CD4-positive, alpha-beta T cell (primary cell): ENCODE measurements around the gene LILRA5. TPM values are rescaled to one million over a fixed set of nuclear protein-coding genes. Genes with fewer than 3 reads are reported as not detected.
"Not testable (repeated sequence)": the region's sequence is repeated elsewhere in the genome, so short reads cannot be mapped to it uniquely, and the experiment has no call there.

Experiments used
- ATAC-seq: fragments of 200-7000 bp; cut with Tn5 transposase; one replicate; pipeline ENCODE4 v1.10.0; 2022; ENCODE audit warnings: mild to moderate bottlenecking; ENCODE audit not compliant: poor library complexity
- CTCF ChIA-PET: fragments of 350-600 bp; sonication (Branson Sonifier 250); formaldehyde crosslinking; loops from one replicate; lab custom pipeline; 2021; ENCODE audit warnings: antibody characterized with exemption, inconsistent platforms; lab: Charles Lee
- POLR2A ChIA-PET: fragments of 350-600 bp; sonication (Branson Sonifier 250); formaldehyde crosslinking; loops from one replicate; lab custom pipeline; 2021; ENCODE audit warnings: antibody characterized with exemption, inconsistent platforms; lab: Charles Lee
- DNase-seq, 14 experiments: peaks; one replicate each; pipeline ENCODE4 v3.0.0-alpha.2; 2013 to 2020; ENCODE audit warnings: mixed read lengths in 2 of 14
- H3K27ac ChIP-seq, 2 donors: one replicate each; pipeline versions ENCODE4 v1.5.1 to v1.7.0; 2013; ENCODE audit warnings: low read length in 2 of 2, low read depth in 1 of 2, mild to moderate bottlenecking in 1 of 2
- H3K27me3 ChIP-seq, 2 experiments: 1 replicate in 1 of 2; 2 replicates in 1 of 2; pipeline versions ENCODE4 v1.6.1 to v1.7.0; 2013; ENCODE audit warnings: low read length in 2 of 2, control low read depth in 1 of 2, mild to moderate bottlenecking in 1 of 2, moderate library complexity in 1 of 2; ENCODE audit not compliant: insufficient read depth in 2 of 2, control insufficient read depth in 1 of 2
- H3K36me3 ChIP-seq: one replicate; pipeline ENCODE4 v1.6.1; 2013; ENCODE audit warnings: low read length, control low read depth; ENCODE audit not compliant: insufficient read depth
- H3K4me1 ChIP-seq: one replicate; pipeline ENCODE4 v1.6.1; 2013; ENCODE audit warnings: low read length, control low read depth; ENCODE audit not compliant: insufficient read depth
- H3K4me3 ChIP-seq: one replicate; pipeline ENCODE4 v1.5.1; 2013; ENCODE audit warnings: mild to moderate bottlenecking, low read length, moderate library complexity
- H3K9me3 ChIP-seq, 2 experiments: 1 replicate in 1 of 2; 2 replicates in 1 of 2; pipeline versions ENCODE4 v1.6.1 to v1.7.0; 2013; ENCODE audit warnings: low read length in 2 of 2, mild to moderate bottlenecking in 2 of 2, control low read depth in 1 of 2, moderate library complexity in 1 of 2; ENCODE audit not compliant: control insufficient read depth in 1 of 2, insufficient read depth in 1 of 2
- H3K27ac Mint-ChIP-seq: one replicate; pipeline ENCODE4 v1.8.0; 2020; ENCODE audit warnings: mixed read lengths
- H3K27me3 Mint-ChIP-seq: one replicate; pipeline ENCODE4 v1.8.0; 2021; ENCODE audit warnings: mixed read lengths
- H3K36me3 Mint-ChIP-seq: one replicate; pipeline ENCODE4 v1.8.0; 2021; ENCODE audit warnings: low read depth, mixed read lengths
- H3K4me1 Mint-ChIP-seq: one replicate; pipeline ENCODE4 v1.8.0; 2021; ENCODE audit warnings: low read depth, mixed read lengths
- H3K4me3 Mint-ChIP-seq: one replicate; pipeline ENCODE4 v1.8.0; 2020; ENCODE audit warnings: mild to moderate bottlenecking, mixed read lengths
- H3K9me3 Mint-ChIP-seq: one replicate; pipeline ENCODE4 v1.8.0; 2020; ENCODE audit warnings: mixed read lengths
- CTCF ChIP-seq: fragments of 200-600 bp; IDR thresholded peaks from one replicate; pipeline ENCODE4 v1.8.0; 2022; ENCODE audit warnings: antibody characterized with exemption, mild to moderate bottlenecking
- intact Hi-C, 2 experiments: fragments of 100-400 bp; cut with DNase I in 1 of 2; cut with micrococcal nuclease in 1 of 2; formaldehyde crosslinking; loops; one replicate each; pipeline versions ENCODE4 v1.15.1 to v1.9.0; 2023 to 2025; cut with DNase I, micrococcal nuclease
- total RNA-seq, 174 experiments: library from RNA in 2 of 174; stranded (reverse) in 2 of 174; gene quantifications; one replicate each; pipeline ENCODE4 v1.2.3 and lab custom pipeline; 2021 to 2026

Gene LILRA5
- total RNA-seq, 2 experiments from 2014 or later: 1.5 TPM

- Mint-ChIP-seq H3K4me3 (no peak within 1 kb of the TSS), H3K4me1 (peaks cover 5% of the 10 kb centered on the region), H3K27ac (no peak within 1 kb of the TSS), H3K9me3 (no peaks in the 10 kb centered on the region), H3K36me3 (no peaks in the 10 kb centered on the region), H3K27me3 (peaks cover 50% of the 10 kb centered on the region)
- no peak for TF ChIP-seq CTCF
- Histone ChIP-seq H3K4me3 (peak within 1 kb of the TSS; percentile 29), H3K9me3 (no peaks in the 10 kb centered on the region), H3K27me3 (peaks cover 7 to 9% of the 10 kb centered on the region in 2 experiments), H3K36me3 (no peaks in the 10 kb centered on the region), H3K27ac (no peak within 1 kb of the TSS), H3K4me1 (peaks cover 2% of the 10 kb centered on the region)
- ChIA-PET POLR2A (no interaction called here), CTCF (no interaction called here)
- ATAC-seq: no peak
- intact Hi-C loops: no loop called here
- DNase-seq: peak in 2 of 14 experiments; percentile 34 to 38
Measured at GRCh38 chr19:54281007-54281728, 31.8 kb downstream of the LILRA5 start, which contains the start of gene LILRB2. Gene LILRB2, minus strand, starts transcription at chr19:54281110. Its CDS starts 614 bp downstream, at chr19:54280496.

GRCh38 chr19:54280441-54280840 is 32.5 kb downstream of the LILRA5 start:
- intact Hi-C loops, H3K36me3 ChIP-seq, H3K27ac Mint-ChIP-seq, H3K36me3 Mint-ChIP-seq, H3K9me3 ChIP-seq, H3K4me1 ChIP-seq, POLR2A ChIA-PET, H3K4me3 Mint-ChIP-seq, H3K4me1 Mint-ChIP-seq, H3K27ac ChIP-seq, H3K27me3 ChIP-seq, CTCF ChIA-PET, H3K9me3 Mint-ChIP-seq, ATAC-seq: not testable (repeated sequence)
- H3K4me3 ChIP-seq: peak overlapping the region; percentile 29
- peak in 2 of 14 experiments; percentile 33 to 41 for DNase-seq
- peaks cover 50% of the 10 kb centered on the region for H3K27me3 Mint-ChIP-seq

- CTCF ChIA-PET, H3K36me3 Mint-ChIP-seq, POLR2A ChIA-PET: not testable (repeated sequence)
Measured at GRCh38 chr19:54280025-54280424, 32.9 kb downstream of the LILRA5 start.

GRCh38 chr19:54279406-54279962 is 33.5 kb downstream of the LILRA5 start:
- Mint-ChIP-seq H3K4me3 (no peak overlapping the region), H3K9me3 (no peaks in the 10 kb centered on the region), H3K4me1 (peaks cover 5% of the 10 kb centered on the region), H3K27me3 (peaks cover 50% of the 10 kb centered on the region), H3K36me3 (no peaks in the 10 kb centered on the region), H3K27ac (no peak overlapping the region)
- DNase-seq (no peak), ATAC-seq (no peak)
- Histone ChIP-seq H3K4me3 (peak overlapping the region; percentile 29), H3K27ac (no peak overlapping the region), H3K27me3 (peaks cover 7 to 9% of the 10 kb centered on the region in 2 experiments), H3K4me1 (peaks cover 2% of the 10 kb centered on the region), H3K36me3 (no peaks in the 10 kb centered on the region), H3K9me3 (no peaks in the 10 kb centered on the region)
- no peak for TF ChIP-seq CTCF
- ChIA-PET CTCF (no interaction called here), POLR2A (no interaction called here)
- intact Hi-C loops: no loop called here

More at GRCh38 chr19:54280025-54280424, 32.9 kb downstream of the LILRA5 start:
- H3K9me3 ChIP-seq, H3K4me3 Mint-ChIP-seq, intact Hi-C loops, ATAC-seq, H3K4me1 Mint-ChIP-seq, H3K4me1 ChIP-seq, DNase-seq, H3K27me3 ChIP-seq, H3K27ac Mint-ChIP-seq, H3K9me3 Mint-ChIP-seq, H3K36me3 ChIP-seq, H3K27ac ChIP-seq: not testable (repeated sequence)
- peaks cover 50% of the 10 kb centered on the region for H3K27me3 Mint-ChIP-seq
- peak overlapping the region; percentile 29 for H3K4me3 ChIP-seq

- H3K9me3 Mint-ChIP-seq, H3K36me3 ChIP-seq, intact Hi-C loops, POLR2A ChIA-PET, CTCF ChIA-PET, DNase-seq, H3K4me3 ChIP-seq, H3K27ac Mint-ChIP-seq, H3K27ac ChIP-seq, H3K36me3 Mint-ChIP-seq, H3K4me3 Mint-ChIP-seq, H3K4me1 Mint-ChIP-seq, H3K9me3 ChIP-seq, H3K4me1 ChIP-seq, ATAC-seq: not testable (repeated sequence)
- peaks cover 3 to 13% of the 10 kb centered on the region in 2 experiments for H3K27me3 ChIP-seq
- peaks cover 55% of the 10 kb centered on the region for H3K27me3 Mint-ChIP-seq
Measured at GRCh38 chr19:54278571-54279195, 34.3 kb downstream of the LILRA5 start.
